Cerebellar nuclear complex (tissue), 1 donor: ENCODE measurements around the gene FRG1.
"Not testable (repeated sequence)": the region's sequence is repeated elsewhere in the genome, so short reads cannot be mapped to it uniquely, and the experiment has no call there.

Experiments
- DNase-seq, 2 experiments: peaks; one replicate each; lab custom pipeline; 2025; lab: John Stamatoyannopoulos, UW

Gene FRG1

GRCh38 chr4:189940178-189941004 is at the start of gene FRG1:
FRG1 (plus strand) TSS chr4:189940872; CDS start chr4:189941010, 138 bp downstream.
- DNase-seq = no peak

- no peak for DNase-seq
These were observed 43.0 kb upstream of the FRG1 start for GRCh38 chr4:189897667-189898066.

- DNase-seq = not testable (repeated sequence)
These were observed 41.1 kb upstream of the FRG1 start for GRCh38 chr4:189899481-189900015.

- not testable (repeated sequence) for DNase-seq
These were observed 36.1 kb upstream of the FRG1 start for GRCh38 chr4:189904420-189905027.

GRCh38 chr4:189912170-189912569 is 28.5 kb upstream of the FRG1 start:
- DNase-seq = no peak

- DNase-seq = no peak
These were observed 23.3 kb upstream of the FRG1 start for GRCh38 chr4:189917161-189917891.

GRCh38 chr4:189921058-189921457 is 19.6 kb upstream of the FRG1 start:
- DNase-seq = no peak

- DNase-seq = not testable (repeated sequence)
These were observed 13.9 kb upstream of the FRG1 start for GRCh38 chr4:189926742-189927141.

- no peak for DNase-seq
These were observed 356 bp downstream of the FRG1 start for GRCh38 chr4:189941005-189941450.

- DNase-seq = not testable (repeated sequence)
These were observed 1.7 kb downstream of the FRG1 start for GRCh38 chr4:189942412-189942811.

- DNase-seq = not testable (repeated sequence)
These were observed 3.4 kb downstream of the FRG1 start for GRCh38 chr4:189944077-189944476.

- DNase-seq = not testable (repeated sequence)
These were observed 6.2 kb downstream of the FRG1 start for GRCh38 chr4:189946906-189947305.

- DNase-seq = not testable (repeated sequence)
These were observed 7.8 kb downstream of the FRG1 start for GRCh38 chr4:189948486-189948885.

- not testable (repeated sequence) for DNase-seq
These were observed 28.6 kb downstream of the FRG1 start for GRCh38 chr4:189969291-189969690.

- no peak for DNase-seq
These were observed 33.0 kb downstream of the FRG1 start for GRCh38 chr4:189973646-189974045.

GRCh38 chr4:189974056-189974455 is 33.4 kb downstream of the FRG1 start:
- DNase-seq = no peak

- no peak for DNase-seq
These were observed 38.8 kb downstream of the FRG1 start for GRCh38 chr4:189979196-189980047.

- DNase-seq = not testable (repeated sequence)
These were observed 39.6 kb downstream of the FRG1 start for GRCh38 chr4:189980292-189980691.

- no peak for DNase-seq
These were observed 41.3 kb downstream of the FRG1 start for GRCh38 chr4:189981970-189982369.

GRCh38 chr4:189983916-189984526 is 43.3 kb downstream of the FRG1 start:
- not testable (repeated sequence) for DNase-seq

- DNase-seq = not testable (repeated sequence)
These were observed 44.0 kb downstream of the FRG1 start for GRCh38 chr4:189984661-189985060.
